ENCODE measurements around the gene CELF1.

DNA sequence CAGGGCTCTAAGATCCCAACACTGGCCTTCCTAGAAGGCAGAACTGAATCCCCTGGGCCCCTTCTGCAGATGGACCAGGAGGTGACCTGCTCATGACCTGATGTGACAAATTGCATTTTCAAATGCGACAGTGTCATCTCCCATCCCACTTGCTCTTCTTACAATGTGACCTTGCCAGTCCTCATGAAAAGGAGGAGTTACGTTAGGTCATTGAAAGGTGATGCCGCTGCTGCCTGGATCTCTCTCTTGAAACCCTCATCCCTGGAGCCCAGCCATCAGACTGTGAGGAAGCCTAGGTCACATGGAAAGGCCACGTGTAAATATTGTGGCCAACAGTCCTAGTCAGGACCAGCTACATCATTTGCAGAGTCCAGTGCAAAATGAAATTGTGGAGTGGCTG, 47.0 kb upstream of the CELF1 start:
- TF ChIP-seq CTCF (conservative IDR thresholded peaks at IDR 0.05 in 1 of 2, IDR thresholded peaks at IDR 0.05 in 1 of 2; ENCODE audit: extremely low read depth in 1 of 2, insufficient read depth in 1 of 2, low read depth in 1 of 2, low read length in 2 of 2) (no peak), EZH2 (IDR thresholded peaks at IDR 0.05; ENCODE audit: borderline replicate concordance, low read length) (no peak)

All from mammary epithelial cell (primary cell).